ENCODE data around the gene NCR2.

DNA sequence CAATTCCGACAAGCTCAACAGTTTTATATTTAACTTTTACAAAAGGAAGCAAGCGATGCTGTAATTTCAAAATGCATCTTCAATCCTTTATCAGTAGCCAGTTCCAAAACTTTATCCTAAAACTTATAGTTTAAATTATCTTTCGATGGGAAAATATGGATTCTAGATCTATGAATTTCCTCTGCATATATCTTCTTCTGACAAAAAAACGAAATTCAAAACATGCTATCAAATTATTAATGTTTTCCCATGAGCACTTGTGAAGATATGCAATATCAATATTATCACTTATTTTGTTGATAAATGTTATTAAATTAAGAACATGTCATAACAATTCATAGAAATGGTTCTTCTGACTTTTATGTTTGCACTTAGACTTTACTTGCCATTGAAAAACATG, 2.3 kb downstream of the NCR2 start:
- TF ChIP-seq, protein P1, sequence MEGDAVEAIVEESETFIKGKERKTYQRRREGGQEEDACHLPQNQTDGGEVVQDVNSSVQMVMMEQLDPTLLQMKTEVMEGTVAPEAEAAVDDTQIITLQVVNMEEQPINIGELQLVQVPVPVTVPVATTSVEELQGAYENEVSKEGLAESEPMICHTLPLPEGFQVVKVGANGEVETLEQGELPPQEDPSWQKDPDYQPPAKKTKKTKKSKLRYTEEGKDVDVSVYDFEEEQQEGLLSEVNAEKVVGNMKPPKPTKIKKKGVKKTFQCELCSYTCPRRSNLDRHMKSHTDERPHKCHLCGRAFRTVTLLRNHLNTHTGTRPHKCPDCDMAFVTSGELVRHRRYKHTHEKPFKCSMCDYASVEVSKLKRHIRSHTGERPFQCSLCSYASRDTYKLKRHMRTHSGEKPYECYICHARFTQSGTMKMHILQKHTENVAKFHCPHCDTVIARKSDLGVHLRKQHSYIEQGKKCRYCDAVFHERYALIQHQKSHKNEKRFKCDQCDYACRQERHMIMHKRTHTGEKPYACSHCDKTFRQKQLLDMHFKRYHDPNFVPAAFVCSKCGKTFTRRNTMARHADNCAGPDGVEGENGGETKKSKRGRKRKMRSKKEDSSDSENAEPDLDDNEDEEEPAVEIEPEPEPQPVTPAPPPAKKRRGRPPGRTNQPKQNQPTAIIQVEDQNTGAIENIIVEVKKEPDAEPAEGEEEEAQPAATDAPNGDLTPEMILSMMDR (IDR thresholded peaks at IDR 0.05): no peak
- no peak for TF ChIP-seq POLR2A (IDR thresholded peaks at IDR 0.05)

Measured in gastroesophageal sphincter (tissue), 3 donors.